IMR-90 (cell line): Measurements from ENCODE around the gene ZDHHC18.

Experiments
- BHLHE40 ChIP-seq: fragments of 150-350 bp; IDR thresholded peaks from 2 replicates; pipeline ENCODE4 v1.6.1; 2016; ENCODE audit warnings: mild to moderate bottlenecking, low read depth, low read length
- CTCF ChIP-seq: conservative IDR thresholded peaks from 2 replicates; pipeline ENCODE4 v1.5.1; 2012; ENCODE audit warnings: mild to moderate bottlenecking, low read depth, low read length, improper control_type of control experiment
- ELK1 ChIP-seq: fragments of 150-350 bp; IDR thresholded peaks from 2 replicates; pipeline ENCODE4 v1.6.1; 2016; ENCODE audit warnings: low read depth, mild to moderate bottlenecking, low read length, moderate library complexity, borderline replicate concordance
- FOS ChIP-seq: fragments of 150-350 bp; IDR thresholded peaks from 2 replicates; pipeline ENCODE4 v1.6.1; 2016; ENCODE audit warnings: low read depth, low read length
- MAZ ChIP-seq: IDR thresholded peaks from 2 replicates; pipeline ENCODE4 v1.6.1; 2012; ENCODE audit warnings: low read depth, mild to moderate bottlenecking, low read length, improper control_type of control experiment, moderate library complexity, borderline replicate concordance
- MXI1 ChIP-seq: IDR thresholded peaks from 2 replicates; pipeline ENCODE4 v1.6.1; 2012; ENCODE audit warnings: low read depth, mild to moderate bottlenecking, low read length, moderate library complexity, borderline replicate concordance
- POLR2A ChIP-seq: IDR thresholded peaks from 2 replicates; pipeline ENCODE4 v1.6.1; 2012; ENCODE audit warnings: mild to moderate bottlenecking, low read depth, low read length
- RAD21 ChIP-seq: IDR thresholded peaks from 2 replicates; pipeline ENCODE4 v1.6.1; 2012; ENCODE audit warnings: low read length, improper control_type of control experiment
- RCOR1 ChIP-seq: IDR thresholded peaks from 2 replicates; pipeline ENCODE4 v1.6.1; 2012; ENCODE audit warnings: mild to moderate bottlenecking, low read length, improper control_type of control experiment; ENCODE audit not compliant: insufficient replicate concordance

GRCh38 chr1:26797627-26798026 lies 28.9 kb upstream of the ZDHHC18 start:
- TF ChIP-seq MXI1 = no peak
- TF ChIP-seq POLR2A = no peak
- TF ChIP-seq CTCF = no peak
- no peak for TF ChIP-seq RCOR1
- TF ChIP-seq ELK1 = no peak
- no peak for TF ChIP-seq FOS
- TF ChIP-seq BHLHE40 = no peak
- no peak for TF ChIP-seq RAD21
- TF ChIP-seq MAZ = no peak
